Body of pancreas (tissue), 4 donors: ENCODE data around the gene SEC24D. TPM values are rescaled to one million over a fixed set of nuclear protein-coding genes. Genes with fewer than 3 reads are reported as not detected.

Source experiments
- ATAC-seq: fragments of 150-250 bp; one replicate; pipeline ENCODE4 v1.9.1; 2016
- DNase-seq, 4 donors: peaks; one replicate each; pipeline ENCODE4 v3.0.0-alpha.2; 2019
- H3K27ac ChIP-seq, 4 donors: fragments of 200-600 bp; sonication (generic); 1 replicate in 3 of 4; 2 replicates in 1 of 4; pipeline versions ENCODE4 v1.5.1 to v1.6.1; 2016 to 2019; ENCODE audit warnings: mild to moderate bottlenecking in 1 of 4, mixed read lengths in 1 of 4, moderate library complexity in 1 of 4
- H3K27me3 ChIP-seq, 2 donors: fragments of 200-600 bp; sonication (generic); one replicate each; pipeline ENCODE4 v1.6.0; 2016; ENCODE audit warnings: mild to moderate bottlenecking in 1 of 2
- H3K36me3 ChIP-seq, 2 donors: fragments of 200-600 bp; sonication (generic); replicated peaks in 1 of 2; 2 replicates each; pipeline ENCODE4 v1.5.1; 2016; ENCODE audit warnings: low read depth in 2 of 2; ENCODE audit not compliant: insufficient read depth in 1 of 2
- H3K4me1 ChIP-seq: fragments of 200-600 bp; sonication (generic); one replicate; pipeline ENCODE4 v1.6.0; 2016
- H3K4me3 ChIP-seq, 2 donors: fragments of 200-600 bp; sonication (generic); 1 replicate in 1 of 2; 2 replicates in 1 of 2; pipeline ENCODE4 v1.5.1; 2016 to 2019
- H3K9me3 ChIP-seq, 3 donors: fragments of 200-600 bp; sonication (generic); 1 replicate in 2 of 3; 2 replicates in 1 of 3; pipeline ENCODE4 v1.5.1; 2016
- CTCF ChIP-seq, 7 experiments: fragments of 450-650 bp in 4 of 7; fragments of 200-600 bp in 3 of 7; sonication (generic) in 3 of 7; IDR thresholded peaks; one replicate each; pipeline ENCODE4 v1.5.1; 2016 to 2019; ENCODE audit warnings: antibody characterized with exemption in 7 of 7
- POLR2A ChIP-seq, 3 donors: fragments of 450-650 bp; IDR thresholded peaks; one replicate each; pipeline ENCODE4 v1.6.1; 2016; ENCODE audit warnings: antibody characterized with exemption in 3 of 3, mild to moderate bottlenecking in 2 of 3
- WGBS, 2 donors: methylation state at CpG; one replicate each; pipeline ENCODE4 v1.1.5; 2017; 5-methylcytosine and 5-hydroxymethylcytosine counted together
- intact Hi-C: fragments of 100-400 bp; cut with DNase I; formaldehyde crosslinking; loops from one replicate; pipeline ENCODE4 v1.15.1; 2023
- total RNA-seq, 2 donors: library from RNA; depleted of rRNA; stranded (reverse); fragments of >200 nt; gene quantifications; one replicate each; pipeline ENCODE4 v1.1.0, GENCODE V29; 2016

Gene SEC24D
- total RNA-seq, 2 donors from 2014 or later, result 39.7 to 58.7 TPM

- no peak for ATAC-seq
- Histone ChIP-seq H3K4me3 (no peak overlapping the region), H3K9me3 (no peaks in the 10 kb centered on the region), H3K4me1 (peaks cover 40% of the 10 kb centered on the region), H3K36me3 (peaks cover 0 to 18% of the 10 kb centered on the region in 2 donors), H3K27me3 (no peaks in the 10 kb centered on the region), H3K27ac (no peak overlapping the region)
- TF ChIP-seq POLR2A (IDR thresholded peaks at IDR 0.05) (no peak), CTCF (IDR thresholded peaks at IDR 0.05) (no peak)
- 67 to 78% methylated on average over 2 of the region's 2 CpGs for WGBS, 2 donors
- no peak for DNase-seq
- intact Hi-C loops, result no loop called here
These were observed 74.4 kb downstream of the SEC24D start for GRCh38 chr4:118761397-118762016.

- DNase-seq, result no peak
- WGBS, 2 donors, result 96% methylated on average over 5 of the region's 5 CpGs
- Histone ChIP-seq H3K36me3 (peaks cover 0 to 13% of the 10 kb centered on the region in 2 donors), H3K9me3 (no peaks in the 10 kb centered on the region), H3K27me3 (no peaks in the 10 kb centered on the region), H3K4me1 (peaks cover 40% of the 10 kb centered on the region), H3K4me3 (no peak overlapping the region), H3K27ac (no peak overlapping the region)
- ATAC-seq, result no peak
- intact Hi-C loops, result no loop called here
- no peak for TF ChIP-seq CTCF (IDR thresholded peaks at IDR 0.05)
- TF ChIP-seq POLR2A (IDR thresholded peaks at IDR 0.05), result no peak
These were observed 75.4 kb downstream of the SEC24D start for GRCh38 chr4:118760493-118760892.

- 86 to 88% methylated on average over 3 of the region's 3 CpGs for WGBS, 2 donors
- peaks cover 40% of the 10 kb centered on the region for H3K4me1 ChIP-seq
These were observed 75.8 kb downstream of the SEC24D start for GRCh38 chr4:118760092-118760491.

GRCh38 chr4:118759481-118759880, 76.4 kb downstream of the SEC24D start:
- TF ChIP-seq POLR2A (IDR thresholded peaks at IDR 0.05), result no peak
- no peak for TF ChIP-seq CTCF (IDR thresholded peaks at IDR 0.05)
- WGBS, 2 donors, result 63 to 66% methylated on average over 2 of the region's 2 CpGs
- no peak for ATAC-seq
- Histone ChIP-seq H3K27me3 (no peaks in the 10 kb centered on the region), H3K4me3 (no peak overlapping the region), H3K4me1 (peaks cover 46% of the 10 kb centered on the region), H3K27ac (peak overlapping the region in 2 of 4 donors; percentile 20 to 26), H3K36me3 (peaks cover 0 to 11% of the 10 kb centered on the region in 2 donors), H3K9me3 (no peaks in the 10 kb centered on the region)
- intact Hi-C loops, result no loop called here
- no peak for DNase-seq

More at GRCh38 chr4:118760092-118760491, 75.8 kb downstream of the SEC24D start:
- intact Hi-C loops, result no loop called here
- H3K27ac ChIP-seq, result no peak overlapping the region
- DNase-seq (no peak), ATAC-seq (no peak)
- no peaks in the 10 kb centered on the region for H3K27me3 ChIP-seq
- H3K36me3 ChIP-seq, result peaks cover 0 to 13% of the 10 kb centered on the region in 2 donors
- TF ChIP-seq POLR2A (IDR thresholded peaks at IDR 0.05) (no peak), CTCF (IDR thresholded peaks at IDR 0.05) (no peak)
- no peak overlapping the region for H3K4me3 ChIP-seq
- H3K9me3 ChIP-seq, result no peaks in the 10 kb centered on the region

- no peak for DNase-seq
- ATAC-seq, result peak; percentile 37
- peaks cover 0 to 4% of the 10 kb centered on the region in 2 donors for H3K36me3 ChIP-seq
- H3K9me3 ChIP-seq, result no peaks in the 10 kb centered on the region
- peak overlapping the region in 1 of 4 donors; percentile 26 for H3K27ac ChIP-seq
- H3K4me3 ChIP-seq, result no peak overlapping the region
- H3K27me3 ChIP-seq, result no peaks in the 10 kb centered on the region
- H3K4me1 ChIP-seq, result peaks cover 47% of the 10 kb centered on the region
- no peak for TF ChIP-seq POLR2A (IDR thresholded peaks at IDR 0.05)
- no peak for TF ChIP-seq CTCF (IDR thresholded peaks at IDR 0.05)
- intact Hi-C loops, result no loop called here
- 46 to 48% methylated on average over 5 of the region's 5 CpGs for WGBS, 2 donors
These were observed 77.6 kb downstream of the SEC24D start for GRCh38 chr4:118758293-118758692.
